Mesothelial cell of epicardium (in vitro differentiated cells): Measurements from ENCODE around the gene NTRK3. TPM values are rescaled to one million over a fixed set of nuclear protein-coding genes. Genes with fewer than 3 reads are reported as not detected.

Experiments used
- DNase-seq, 2 experiments: peaks; one replicate each; pipeline ENCODE4 v3.0.0; 2021; ENCODE audit warnings: low spot score in 2 of 2; ENCODE audit not compliant: unreplicated experiment in 2 of 2
- H3K27ac Mint-ChIP-seq: 2 replicates; pipeline ENCODE4 v1.8.0; 2021; ENCODE audit warnings: mixed read lengths
- H3K27me3 Mint-ChIP-seq: 2 replicates; pipeline ENCODE4 v1.8.0; 2021; ENCODE audit warnings: low read depth, mixed read lengths
- H3K36me3 Mint-ChIP-seq: 2 replicates; pipeline ENCODE4 v1.8.0; 2021; ENCODE audit warnings: mixed read lengths
- H3K4me1 Mint-ChIP-seq: 2 replicates; pipeline ENCODE4 v1.8.0; 2021; ENCODE audit warnings: mixed read lengths
- H3K4me3 Mint-ChIP-seq: 2 replicates; pipeline ENCODE4 v1.8.0; 2021; ENCODE audit warnings: mild to moderate bottlenecking, moderate library complexity, mixed read lengths
- H3K9me3 Mint-ChIP-seq: 2 replicates; pipeline ENCODE4 v1.8.0; 2021; ENCODE audit warnings: mixed read lengths
- total RNA-seq: library from RNA; stranded (reverse); gene quantifications from 3 replicates; pipeline ENCODE4 v1.2.1, GENCODE V29; 2021
- TF ChIP-seq, protein P1 (sequence below): fragments of 200-600 bp; sonication (generic); IDR thresholded peaks from one replicate; pipeline ENCODE4 v1.5.0; 2021; ENCODE audit warnings: antibody characterized with exemption; ENCODE audit not compliant: unreplicated experiment

The NTRK3 gene
- total RNA-seq, 1 donor from 2014 or later = 2.1 TPM

DNA sequence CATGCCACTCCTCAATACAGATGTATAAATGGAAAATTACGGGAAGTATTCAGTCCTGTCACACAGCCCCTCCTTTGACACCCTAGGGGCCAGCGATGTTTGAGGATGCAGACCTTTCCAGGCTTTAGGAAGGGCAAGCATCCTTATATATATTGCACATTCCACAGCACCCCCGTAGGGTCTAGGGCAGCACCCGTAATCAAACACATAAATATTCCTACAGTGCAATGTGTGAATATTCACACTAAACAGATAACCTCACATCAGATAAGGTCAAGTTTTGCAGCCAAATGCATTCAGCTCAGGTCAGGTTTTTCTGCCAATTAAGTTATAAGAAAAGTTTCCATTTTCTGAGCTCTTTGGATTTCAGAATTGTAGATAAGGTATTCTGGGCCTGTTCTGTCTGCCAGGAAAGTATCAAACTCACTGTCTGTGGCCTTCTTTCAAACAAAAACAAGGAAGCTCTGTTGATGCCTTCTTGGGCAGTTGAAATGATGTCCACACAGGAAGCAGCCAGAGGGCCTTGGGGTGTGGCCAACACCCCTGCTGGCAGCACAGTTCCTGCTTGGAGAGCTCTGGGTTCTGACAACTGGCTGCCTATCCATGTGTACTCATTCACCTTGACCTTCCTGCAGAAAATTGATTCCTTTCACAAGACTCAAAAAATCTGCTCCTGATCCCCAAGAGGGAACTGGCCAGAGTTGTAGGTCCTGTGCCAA lies 427.0 kb downstream of the NTRK3 start:
- TF ChIP-seq, protein P1, sequence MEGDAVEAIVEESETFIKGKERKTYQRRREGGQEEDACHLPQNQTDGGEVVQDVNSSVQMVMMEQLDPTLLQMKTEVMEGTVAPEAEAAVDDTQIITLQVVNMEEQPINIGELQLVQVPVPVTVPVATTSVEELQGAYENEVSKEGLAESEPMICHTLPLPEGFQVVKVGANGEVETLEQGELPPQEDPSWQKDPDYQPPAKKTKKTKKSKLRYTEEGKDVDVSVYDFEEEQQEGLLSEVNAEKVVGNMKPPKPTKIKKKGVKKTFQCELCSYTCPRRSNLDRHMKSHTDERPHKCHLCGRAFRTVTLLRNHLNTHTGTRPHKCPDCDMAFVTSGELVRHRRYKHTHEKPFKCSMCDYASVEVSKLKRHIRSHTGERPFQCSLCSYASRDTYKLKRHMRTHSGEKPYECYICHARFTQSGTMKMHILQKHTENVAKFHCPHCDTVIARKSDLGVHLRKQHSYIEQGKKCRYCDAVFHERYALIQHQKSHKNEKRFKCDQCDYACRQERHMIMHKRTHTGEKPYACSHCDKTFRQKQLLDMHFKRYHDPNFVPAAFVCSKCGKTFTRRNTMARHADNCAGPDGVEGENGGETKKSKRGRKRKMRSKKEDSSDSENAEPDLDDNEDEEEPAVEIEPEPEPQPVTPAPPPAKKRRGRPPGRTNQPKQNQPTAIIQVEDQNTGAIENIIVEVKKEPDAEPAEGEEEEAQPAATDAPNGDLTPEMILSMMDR = no peak
- H3K4me3 Mint-ChIP-seq = no peak overlapping the region
- no peaks in the 10 kb centered on the region for H3K36me3 Mint-ChIP-seq
- DNase-seq = no peak
- H3K4me1 Mint-ChIP-seq = no peaks in the 10 kb centered on the region
- H3K27ac Mint-ChIP-seq = no peak overlapping the region
- H3K9me3 Mint-ChIP-seq = no peaks in the 10 kb centered on the region
- peaks cover 47% of the 10 kb centered on the region for H3K27me3 Mint-ChIP-seq

DNA sequence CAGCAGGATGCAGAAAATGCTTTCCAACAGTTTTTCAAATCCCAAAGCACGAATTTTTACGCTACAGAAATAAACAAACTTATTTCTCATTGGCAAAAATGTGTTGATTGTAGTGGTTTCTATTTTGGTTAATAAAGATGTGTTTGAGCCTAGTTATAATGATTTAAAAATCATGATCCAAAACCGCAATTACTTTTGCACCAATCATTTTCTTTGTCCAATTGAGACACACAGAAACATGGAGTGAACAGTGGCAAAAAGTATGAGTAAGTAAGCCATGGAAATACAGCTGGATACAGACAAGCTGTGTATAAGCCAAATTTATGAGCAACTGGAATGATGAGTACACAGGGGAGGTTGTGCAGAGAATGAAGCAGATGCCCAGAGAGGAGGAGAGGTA lies 427.9 kb downstream of the NTRK3 start:
- DNase-seq = no peak
- Mint-ChIP-seq H3K27me3 (peaks cover 47% of the 10 kb centered on the region), H3K36me3 (no peaks in the 10 kb centered on the region), H3K4me1 (no peaks in the 10 kb centered on the region), H3K4me3 (no peak overlapping the region), H3K9me3 (no peaks in the 10 kb centered on the region), H3K27ac (no peak overlapping the region)
- TF ChIP-seq, protein P1 = no peak

DNA sequence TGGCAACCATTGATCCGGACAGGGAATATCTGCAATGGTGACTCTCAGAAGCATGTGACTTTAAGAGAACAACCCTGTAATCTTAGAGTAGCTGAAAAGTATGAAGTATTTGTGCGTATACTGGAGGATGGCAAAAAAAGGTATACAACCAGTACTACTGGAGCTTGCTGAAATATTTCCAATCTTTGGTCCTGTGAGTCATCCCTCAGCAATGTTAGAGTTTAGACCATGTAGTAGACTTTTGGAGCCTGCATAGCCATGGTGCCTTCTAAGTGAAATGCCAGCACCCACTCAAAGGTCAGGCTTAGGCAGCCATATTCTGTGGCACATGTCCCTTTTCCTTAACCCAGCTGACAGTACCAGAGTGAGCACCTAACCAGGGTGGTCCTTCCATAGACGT lies 429.4 kb downstream of the NTRK3 start:
- TF ChIP-seq, protein P1 = no peak
- no peaks in the 10 kb centered on the region for H3K36me3 Mint-ChIP-seq
- DNase-seq = no peak
- H3K4me3 Mint-ChIP-seq = no peak overlapping the region
- H3K4me1 Mint-ChIP-seq = no peaks in the 10 kb centered on the region
- H3K27me3 Mint-ChIP-seq = peaks cover 47% of the 10 kb centered on the region
- H3K9me3 Mint-ChIP-seq = no peaks in the 10 kb centered on the region
- no peak overlapping the region for H3K27ac Mint-ChIP-seq

DNA sequence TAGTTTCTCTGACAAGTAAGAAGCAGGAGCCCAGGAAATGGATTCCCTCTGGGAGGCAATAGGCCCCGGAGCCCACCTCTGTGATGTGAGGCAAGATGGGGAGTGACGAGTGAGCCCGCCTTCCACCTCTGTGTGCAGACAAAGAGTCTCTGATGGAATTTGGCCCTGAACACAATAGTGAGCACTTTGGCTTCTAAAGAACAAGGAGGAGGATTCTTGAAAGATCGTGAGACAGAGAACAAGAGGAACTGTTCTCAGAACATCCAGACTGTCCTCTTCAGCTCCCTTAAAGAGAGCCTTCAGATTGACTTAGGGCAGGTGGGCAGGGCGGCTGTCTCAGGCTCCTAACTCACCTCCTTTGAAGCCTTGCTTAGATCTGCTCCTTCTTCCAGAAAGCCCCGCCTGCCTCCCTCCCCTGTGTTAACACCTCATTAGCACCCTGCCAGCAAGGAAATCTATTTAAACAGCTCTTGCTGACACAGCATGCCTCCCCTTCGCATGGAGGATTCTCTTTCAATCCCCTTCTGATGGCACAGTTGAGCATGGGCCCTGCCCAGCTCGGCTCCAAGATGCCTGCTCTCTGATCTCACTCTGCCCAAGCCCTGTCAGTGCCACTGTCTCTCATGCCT lies 430.3 kb downstream of the NTRK3 start:
- H3K27ac Mint-ChIP-seq = no peak overlapping the region
- TF ChIP-seq, protein P1 = no peak
- H3K36me3 Mint-ChIP-seq = no peaks in the 10 kb centered on the region
- H3K27me3 Mint-ChIP-seq = peaks cover 45% of the 10 kb centered on the region
- H3K4me1 Mint-ChIP-seq = no peaks in the 10 kb centered on the region
- no peak for DNase-seq
- H3K4me3 Mint-ChIP-seq = no peak overlapping the region
- H3K9me3 Mint-ChIP-seq = no peaks in the 10 kb centered on the region

DNA sequence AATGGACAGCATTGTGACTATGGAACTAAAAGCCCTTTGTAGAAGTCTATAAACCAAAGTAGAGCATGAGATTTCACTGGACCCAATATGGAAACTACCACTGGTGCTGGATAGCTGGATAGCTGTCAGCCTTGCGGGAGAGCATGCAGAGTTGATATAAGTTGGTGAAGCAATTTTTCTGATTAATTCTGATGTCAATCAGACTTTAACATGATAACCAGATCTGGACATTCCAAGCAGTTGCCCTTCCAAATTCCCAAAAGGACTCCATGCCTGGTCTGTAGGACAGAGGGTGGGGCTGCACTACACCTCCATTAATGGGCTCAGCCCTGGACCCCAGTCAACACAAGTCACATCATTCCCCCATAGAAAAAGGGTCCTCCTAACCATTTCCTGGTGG lies 437.8 kb downstream of the NTRK3 start:
- H3K4me1 Mint-ChIP-seq = no peaks in the 10 kb centered on the region
- H3K4me3 Mint-ChIP-seq = no peak overlapping the region
- no peaks in the 10 kb centered on the region for H3K9me3 Mint-ChIP-seq
- H3K27me3 Mint-ChIP-seq = peaks cover 44% of the 10 kb centered on the region
- no peak overlapping the region for H3K27ac Mint-ChIP-seq
- TF ChIP-seq, protein P1 = no peak
- no peaks in the 10 kb centered on the region for H3K36me3 Mint-ChIP-seq
- DNase-seq = no peak
